Rectal smooth muscle tissue (tissue), 1 donor: Measurements from ENCODE around the gene ALG3.

ENCODE experiments used
- H3K27ac ChIP-seq: one replicate; pipeline ENCODE4 v1.7.0; 2013; ENCODE audit warnings: low read depth, low read length, inconsistent platforms
- H3K27me3 ChIP-seq: one replicate; pipeline ENCODE4 v1.7.0; 2013; ENCODE audit warnings: low read length; ENCODE audit not compliant: control insufficient read depth, insufficient read depth
- H3K36me3 ChIP-seq: one replicate; pipeline ENCODE4 v1.7.0; 2013; ENCODE audit warnings: low read length; ENCODE audit not compliant: control insufficient read depth, insufficient read depth
- H3K4me1 ChIP-seq: one replicate; pipeline ENCODE4 v1.7.0; 2013; ENCODE audit warnings: low read length; ENCODE audit not compliant: control insufficient read depth, insufficient read depth
- H3K4me3 ChIP-seq: one replicate; pipeline ENCODE4 v1.7.0; 2013; ENCODE audit warnings: low read length
- H3K9ac ChIP-seq: one replicate; pipeline ENCODE4 v1.7.0; 2013; ENCODE audit warnings: low read length

Gene ALG3

GRCh38 chr3:184237807-184238206, 11.0 kb downstream of the ALG3 start:
- Histone ChIP-seq H3K9ac (no peak overlapping the region), H3K27me3 (no peaks in the 10 kb centered on the region), H3K4me1 (no peaks in the 10 kb centered on the region), H3K27ac (no peak overlapping the region), H3K4me3 (no peak overlapping the region), H3K36me3 (peaks cover 9% of the 10 kb centered on the region)

- Histone ChIP-seq H3K27me3 (no peaks in the 10 kb centered on the region), H3K9ac (no peak overlapping the region), H3K4me3 (no peak overlapping the region), H3K4me1 (no peaks in the 10 kb centered on the region), H3K27ac (no peak overlapping the region), H3K36me3 (peaks cover 3% of the 10 kb centered on the region)
Observed at GRCh38 chr3:184237211-184237610, 11.6 kb downstream of the ALG3 start.

GRCh38 chr3:184236636-184237035, 12.1 kb downstream of the ALG3 start:
- no peaks in the 10 kb centered on the region for H3K4me1 ChIP-seq
- H3K36me3 ChIP-seq: no peaks in the 10 kb centered on the region
- no peak overlapping the region for H3K9ac ChIP-seq
- no peak overlapping the region for H3K4me3 ChIP-seq
- no peaks in the 10 kb centered on the region for H3K27me3 ChIP-seq
- H3K27ac ChIP-seq: no peak overlapping the region

GRCh38 chr3:184236033-184236410, 12.7 kb downstream of the ALG3 start:
- Histone ChIP-seq H3K9ac (no peak overlapping the region), H3K36me3 (no peaks in the 10 kb centered on the region), H3K27me3 (peaks cover 6% of the 10 kb centered on the region), H3K27ac (no peak overlapping the region), H3K4me3 (no peak overlapping the region), H3K4me1 (no peaks in the 10 kb centered on the region)

GRCh38 chr3:184235381-184236032, 13.3 kb downstream of the ALG3 start:
- Histone ChIP-seq H3K27me3 (peaks cover 7% of the 10 kb centered on the region), H3K4me1 (no peaks in the 10 kb centered on the region), H3K36me3 (no peaks in the 10 kb centered on the region), H3K4me3 (no peak overlapping the region), H3K27ac (no peak overlapping the region), H3K9ac (no peak overlapping the region)

GRCh38 chr3:184234671-184235380, 13.9 kb downstream of the ALG3 start:
- Histone ChIP-seq H3K9ac (no peak overlapping the region), H3K4me1 (no peaks in the 10 kb centered on the region), H3K4me3 (no peak overlapping the region), H3K36me3 (no peaks in the 10 kb centered on the region), H3K27ac (no peak overlapping the region), H3K27me3 (peaks cover 7% of the 10 kb centered on the region)

GRCh38 chr3:184234224-184234623, 14.5 kb downstream of the ALG3 start:
- Histone ChIP-seq H3K36me3 (no peaks in the 10 kb centered on the region), H3K27ac (no peak overlapping the region), H3K27me3 (peaks cover 12% of the 10 kb centered on the region), H3K4me3 (no peak overlapping the region), H3K4me1 (no peaks in the 10 kb centered on the region), H3K9ac (no peak overlapping the region)

- Histone ChIP-seq H3K36me3 (no peaks in the 10 kb centered on the region), H3K4me3 (no peak overlapping the region), H3K4me1 (no peaks in the 10 kb centered on the region), H3K27ac (no peak overlapping the region), H3K27me3 (peaks cover 12% of the 10 kb centered on the region), H3K9ac (no peak overlapping the region)
Observed at GRCh38 chr3:184233127-184233843, 15.5 kb downstream of the ALG3 start.

- peaks cover 18% of the 10 kb centered on the region for H3K27me3 ChIP-seq
- H3K9ac ChIP-seq: no peak overlapping the region
- no peak overlapping the region for H3K4me3 ChIP-seq
Observed at GRCh38 chr3:184231671-184232070, 17.1 kb downstream of the ALG3 start.

GRCh38 chr3:184230603-184231528, 17.9 kb downstream of the ALG3 start:
- Histone ChIP-seq H3K27ac (no peak overlapping the region), H3K27me3 (peaks cover 18% of the 10 kb centered on the region), H3K4me3 (peak overlapping the region; percentile 16), H3K9ac (no peak overlapping the region), H3K36me3 (no peaks in the 10 kb centered on the region), H3K4me1 (no peaks in the 10 kb centered on the region)

More at GRCh38 chr3:184231671-184232070, 17.1 kb downstream of the ALG3 start:
- H3K27ac ChIP-seq: no peak overlapping the region
- no peaks in the 10 kb centered on the region for H3K36me3 ChIP-seq
- no peaks in the 10 kb centered on the region for H3K4me1 ChIP-seq

- peaks cover 18% of the 10 kb centered on the region for H3K27me3 ChIP-seq
- H3K4me1 ChIP-seq: no peaks in the 10 kb centered on the region
- H3K9ac ChIP-seq: no peak overlapping the region
- no peaks in the 10 kb centered on the region for H3K36me3 ChIP-seq
- H3K4me3 ChIP-seq: peak overlapping the region; percentile 59
- no peak overlapping the region for H3K27ac ChIP-seq
Observed at GRCh38 chr3:184230081-184230602, 18.6 kb downstream of the ALG3 start.
